NCI-H510A treated with DMSO at 0.1 percent for 48 hours (cell line): ENCODE data around the gene ISG20L2.

Source experiments
- DNase-seq: peaks from one replicate; lab custom pipeline; 2025; lab: John Stamatoyannopoulos, UW

Gene ISG20L2

DNA sequence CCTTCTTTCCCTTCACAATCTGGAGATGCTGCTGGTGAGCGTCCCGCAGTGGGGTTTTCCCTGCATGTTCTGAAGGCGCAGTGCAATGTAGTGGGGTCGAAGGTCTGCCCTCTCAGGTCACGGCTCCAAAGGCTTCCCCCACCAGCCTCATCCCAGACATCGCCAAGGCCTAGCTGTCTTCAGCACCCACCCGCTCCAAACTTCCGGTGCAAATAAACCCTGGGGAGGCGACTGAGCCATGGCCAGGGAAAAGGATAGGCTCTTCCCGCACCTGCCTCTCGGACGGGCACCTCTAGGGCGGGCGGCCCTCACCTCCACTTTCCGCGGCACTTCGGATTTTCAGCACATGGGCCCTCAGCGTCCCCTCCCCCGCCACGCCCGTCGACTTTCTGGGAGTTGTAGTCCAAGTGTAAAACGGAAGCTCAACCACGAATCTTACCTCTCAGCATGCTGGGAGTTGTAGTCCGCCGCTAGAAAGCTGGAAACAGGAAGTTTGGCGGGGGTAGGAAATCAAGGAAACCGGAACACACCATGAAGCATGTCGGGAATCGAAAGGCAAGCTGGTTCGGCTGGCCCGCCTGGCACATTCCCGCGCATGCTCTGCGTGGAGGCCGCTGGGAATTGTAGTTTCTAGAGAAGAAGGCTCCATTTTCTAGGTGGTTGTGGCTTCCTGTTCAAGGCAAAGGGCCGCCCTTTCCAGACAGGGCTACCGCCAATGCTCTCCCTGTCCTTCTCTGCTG is 12.3 kb upstream of the ISG20L2 start, which contains the start of gene MRPL24:
MRPL24 (minus strand) TSS at position 348 of the 740 bp plus-strand sequence. CDS start 2,384 bp downstream, outside the sequence.
- DNase-seq = peak; percentile 99

- peak; percentile 41 for DNase-seq
Measured at GRCh38 chr1:156740237-156740740, 11.7 kb upstream of the ISG20L2 start.

DNA sequence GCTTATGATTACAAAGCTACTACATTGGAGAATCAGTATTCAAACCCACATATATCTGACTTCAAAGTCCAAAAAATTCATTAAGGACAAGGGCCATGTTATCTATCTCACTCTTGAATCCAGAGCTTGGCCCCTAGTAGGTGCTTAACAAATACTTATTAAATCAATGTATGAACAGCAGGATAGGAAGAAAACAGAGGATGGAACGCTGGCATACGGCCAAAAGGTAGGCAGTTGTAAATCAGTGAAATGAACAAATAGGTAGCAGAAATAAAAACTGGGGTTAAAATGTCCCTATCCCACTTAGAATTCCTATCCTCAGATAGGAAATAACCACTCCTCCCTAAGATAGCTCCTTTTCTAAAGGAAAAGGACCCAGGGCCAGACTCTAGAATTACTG is 10.3 kb upstream of the ISG20L2 start:
- no peak for DNase-seq

DNA sequence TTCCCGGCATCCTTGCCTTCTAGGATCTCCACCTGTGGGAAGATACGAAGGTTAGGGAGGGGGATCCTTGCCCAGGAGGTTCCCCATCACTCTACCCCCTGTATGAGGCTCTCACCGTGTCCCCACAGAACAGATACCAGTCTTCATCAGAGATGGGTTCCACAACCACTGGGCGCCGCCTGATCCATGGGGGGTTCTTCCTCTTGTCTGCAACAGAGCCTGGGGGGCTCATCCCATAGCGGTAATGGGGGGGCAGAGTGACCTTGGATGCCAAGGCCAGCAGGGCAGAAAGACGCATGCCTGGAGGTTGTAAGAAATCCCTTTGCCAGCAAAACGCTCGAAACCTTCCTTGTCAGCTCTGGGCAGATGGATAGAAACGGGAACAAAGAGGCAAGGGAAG is 9.8 kb upstream of the ISG20L2 start:
- no peak for DNase-seq

GRCh38 chr1:156733989-156734584 is 5.5 kb upstream of the ISG20L2 start:
- DNase-seq = no peak

- DNase-seq = peak; percentile 82
Measured at GRCh38 chr1:156727926-156728598, 504 bp downstream of the ISG20L2 start, which contains the start of gene METTL25B. METTL25B (plus strand) TSS chr1:156728469; CDS start chr1:156729105, 636 bp downstream.

DNA sequence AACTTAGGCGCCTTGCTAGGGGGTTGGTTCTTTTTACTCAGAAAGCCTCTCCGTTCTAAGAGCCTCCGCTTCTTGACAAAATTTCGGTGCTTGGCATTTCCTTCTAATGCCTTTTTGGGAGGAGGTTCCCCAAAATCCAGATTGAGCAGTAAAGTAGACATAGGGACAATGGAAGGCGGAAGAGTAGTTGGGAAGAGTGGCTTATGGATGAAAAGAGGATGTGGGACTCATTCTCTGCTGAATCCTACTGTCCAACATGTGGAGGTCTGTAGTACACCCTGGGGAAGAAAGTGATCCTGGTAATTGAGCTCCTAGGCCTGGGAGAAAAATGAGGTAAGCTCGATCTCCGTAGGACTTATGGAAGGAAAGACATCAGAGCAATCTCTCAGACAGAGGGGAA is 1.1 kb downstream of the ISG20L2 start:
- DNase-seq = no peak

GRCh38 chr1:156726549-156727226 is 1.9 kb downstream of the ISG20L2 start:
- DNase-seq = peak; percentile 79

DNA sequence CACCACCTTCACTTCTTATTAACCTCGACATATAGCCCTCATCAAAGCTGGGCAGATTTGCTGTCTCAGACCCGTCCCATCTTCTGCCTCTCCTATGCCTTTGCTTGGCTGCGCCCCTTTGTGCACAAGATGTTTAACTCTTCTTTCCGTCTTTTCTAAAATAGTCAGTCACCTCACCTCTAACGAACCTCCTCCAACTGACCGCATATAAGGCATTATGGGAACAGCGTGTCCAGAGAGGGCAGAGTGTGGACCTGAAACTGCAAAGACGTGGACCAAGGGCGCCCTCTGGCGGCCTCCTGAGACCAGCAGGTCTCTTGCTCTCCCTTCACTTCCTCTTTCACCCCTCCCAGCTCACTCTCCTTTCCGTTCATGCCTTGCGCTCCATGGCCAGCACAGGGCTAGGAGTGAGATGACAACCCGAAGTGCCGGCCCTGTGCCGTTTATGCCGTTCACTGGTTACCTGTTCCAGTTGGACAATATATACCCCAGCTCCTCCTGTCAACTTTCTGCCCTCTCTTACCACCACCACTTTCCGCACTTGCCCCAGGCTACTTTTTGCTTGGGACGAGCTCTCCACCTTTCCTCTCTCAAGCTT is 2.8 kb downstream of the ISG20L2 start:
- DNase-seq = peak; percentile 94

DNA sequence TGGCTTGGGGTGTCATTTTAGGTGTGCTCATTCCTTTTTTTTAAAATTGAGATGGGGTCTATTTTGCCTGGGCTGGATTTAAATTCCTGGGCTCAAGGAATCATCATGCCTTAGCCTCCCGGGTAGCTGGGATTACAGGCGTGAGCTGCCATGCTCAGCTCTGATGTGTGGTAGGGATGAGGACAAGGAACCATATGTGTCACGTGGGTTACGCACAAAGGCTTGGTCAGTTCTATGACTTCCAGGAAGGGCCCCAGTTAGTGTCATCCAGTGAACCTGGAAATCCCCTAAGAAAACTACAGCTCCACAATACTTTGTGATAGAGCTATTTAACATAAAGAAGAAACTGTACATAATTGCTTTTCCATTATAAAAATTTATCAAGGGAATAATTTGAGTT is 7.0 kb downstream of the ISG20L2 start:
- DNase-seq = no peak

- DNase-seq = no peak
Measured at GRCh38 chr1:156721131-156721530, 7.4 kb downstream of the ISG20L2 start.

GRCh38 chr1:156717351-156717750 is 11.2 kb downstream of the ISG20L2 start:
- DNase-seq = no peak

DNA sequence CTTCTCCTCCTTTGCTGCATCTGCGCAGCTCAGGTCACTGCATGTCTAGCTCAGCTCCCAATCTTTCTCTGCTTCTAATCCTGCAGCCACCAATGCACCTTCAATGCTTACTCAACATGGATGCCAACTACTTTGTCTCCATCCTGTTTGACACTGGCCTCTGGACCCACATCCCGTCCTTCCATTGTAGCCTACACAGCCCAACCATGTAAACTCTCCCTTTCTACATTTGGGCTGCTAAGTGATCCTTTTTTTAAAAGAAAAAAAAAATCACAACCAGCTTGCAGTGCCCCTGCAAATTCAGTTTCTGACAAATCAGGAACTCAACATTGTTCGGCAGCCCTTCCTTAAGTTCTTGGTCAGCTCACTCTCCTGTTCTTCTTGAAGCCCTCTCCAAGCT is 13.7 kb downstream of the ISG20L2 start:
- DNase-seq = no peak

DNA sequence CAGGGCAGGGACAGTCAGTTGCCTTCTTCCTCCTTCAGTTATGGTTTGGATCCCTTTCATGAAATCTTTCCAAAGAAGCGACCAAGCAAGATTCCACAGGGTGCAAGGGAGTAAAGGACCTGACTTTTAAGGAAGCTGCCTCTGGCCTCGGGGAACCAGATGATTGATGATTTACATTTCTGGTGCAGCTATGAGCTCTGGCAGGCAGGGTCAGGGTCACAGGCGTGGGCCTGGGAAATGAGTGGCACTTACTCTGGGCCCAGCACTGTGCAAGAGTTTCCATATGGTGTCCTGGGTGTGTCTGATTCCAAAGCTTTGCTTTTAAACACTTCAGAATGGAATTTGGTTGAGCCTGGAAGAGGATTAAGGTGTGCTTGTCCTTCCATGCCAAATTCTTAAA is 15.9 kb downstream of the ISG20L2 start:
- no peak for DNase-seq

GRCh38 chr1:156711011-156711817 is 17.4 kb downstream of the ISG20L2 start:
- DNase-seq = no peak

DNA sequence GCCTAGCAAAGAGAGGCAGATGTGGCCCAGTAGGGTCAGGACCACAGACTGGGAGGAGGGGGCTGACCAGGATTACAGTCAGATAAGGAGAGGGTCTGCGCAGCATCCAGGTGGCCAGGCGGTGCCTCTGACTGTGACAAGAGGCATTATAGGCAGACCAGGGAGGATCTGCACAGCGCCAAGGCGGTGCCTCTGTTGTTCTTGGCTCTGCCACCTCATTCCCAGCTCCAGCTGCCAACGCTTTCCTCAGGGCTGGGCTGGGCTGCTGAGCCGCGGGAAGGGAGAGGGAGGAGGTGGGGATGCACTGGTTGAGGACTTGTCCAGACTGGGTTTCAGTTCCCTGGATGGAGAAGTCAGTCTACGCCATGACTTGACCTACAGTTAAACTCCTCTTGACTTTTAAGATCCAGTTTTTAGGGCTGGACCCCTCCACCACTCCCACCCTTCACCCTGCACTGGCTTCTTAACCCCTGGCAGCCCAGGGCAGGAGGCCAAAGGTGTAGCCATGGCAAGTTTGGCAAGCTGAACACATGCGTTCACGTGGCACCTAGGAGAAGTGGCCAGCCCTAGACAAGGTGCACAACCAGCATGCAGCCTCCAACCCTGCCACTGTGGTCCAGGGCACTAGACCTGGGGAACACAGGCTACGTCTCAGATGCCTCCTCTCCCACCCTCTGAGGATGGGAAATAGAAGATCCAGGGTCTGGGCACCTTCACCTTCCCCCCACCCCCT is 18.6 kb downstream of the ISG20L2 start:
- no peak for DNase-seq

DNA sequence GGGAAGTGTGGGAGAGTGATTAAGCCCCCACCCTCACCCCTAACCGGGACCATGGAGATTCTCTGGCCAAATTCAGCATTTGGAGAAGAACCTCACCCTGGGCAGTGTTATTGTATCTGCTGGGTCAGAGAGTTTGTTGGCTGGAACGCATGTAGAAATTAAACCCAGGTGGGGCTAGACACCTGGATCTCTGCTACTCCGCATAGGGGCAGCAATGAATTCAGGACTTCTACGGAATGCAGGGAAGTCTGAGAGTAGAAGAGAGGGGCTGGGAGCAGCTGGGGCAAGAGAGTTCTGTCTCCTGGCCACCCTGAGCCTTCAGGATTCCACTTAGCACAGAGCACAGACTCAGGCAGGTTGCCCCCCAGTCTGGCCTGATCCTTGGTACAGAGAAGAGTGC is 19.5 kb downstream of the ISG20L2 start:
- no peak for DNase-seq

- DNase-seq = no peak
Measured at GRCh38 chr1:156708218-156708661, 20.3 kb downstream of the ISG20L2 start.

GRCh38 chr1:156707417-156708217 is 20.9 kb downstream of the ISG20L2 start:
- no peak for DNase-seq
